Gastrocnemius medialis (tissue), 4 donors: ENCODE results near the gene ARFGAP2. TPM values are rescaled to one million over a fixed set of nuclear protein-coding genes. Genes with fewer than 3 reads are reported as not detected.

ENCODE experiments used
- ATAC-seq, 2 donors: fragments of 150-250 bp; one replicate each; pipeline ENCODE4 v1.9.1; 2016
- DNase-seq, 2 donors: peaks; one replicate each; pipeline ENCODE4 v3.0.0-alpha.2; 2019
- H3K27ac ChIP-seq, 4 donors: fragments of 200-600 bp; sonication (generic); 1 replicate in 1 of 4; 2 replicates in 3 of 4; pipeline ENCODE4 v1.5.1; 2016 to 2018; ENCODE audit warnings: mild to moderate bottlenecking in 2 of 4, moderate library complexity in 1 of 4
- H3K27me3 ChIP-seq, 3 donors: fragments of 200-600 bp; sonication (generic) in 2 of 3; 1 replicate in 1 of 3; 2 replicates in 2 of 3; pipeline versions ENCODE4 v1.5.1 to v1.6.0; 2016 to 2019; ENCODE audit warnings: mild to moderate bottlenecking in 1 of 3, moderate library complexity in 1 of 3
- H3K36me3 ChIP-seq, 2 donors: fragments of 200-600 bp; sonication (generic) in 1 of 2; one replicate each; pipeline ENCODE4 v1.5.1; 2017 to 2018
- H3K4me1 ChIP-seq, 2 donors: fragments of 200-600 bp; sonication (generic) in 1 of 2; one replicate each; pipeline ENCODE4 v1.5.1; 2016 to 2017; ENCODE audit warnings: mild to moderate bottlenecking in 2 of 2
- H3K4me3 ChIP-seq, 4 donors: fragments of 200-600 bp; sonication (generic) in 3 of 4; 1 replicate in 1 of 4; 2 replicates in 3 of 4; pipeline ENCODE4 v1.5.1; 2016 to 2019; ENCODE audit warnings: mild to moderate bottlenecking in 2 of 4
- H3K9me3 ChIP-seq, 3 donors: fragments of 200-600 bp; sonication (generic) in 2 of 3; 1 replicate in 1 of 3; 2 replicates in 2 of 3; pipeline ENCODE4 v1.5.1; 2016 to 2019
- POLR2A ChIP-seq, 2 donors: fragments of 450-650 bp; IDR thresholded peaks; one replicate each; pipeline ENCODE4 v1.6.1; 2017; ENCODE audit warnings: antibody characterized with exemption in 2 of 2, mild to moderate bottlenecking in 2 of 2, moderate library complexity in 2 of 2
- in situ Hi-C, 4 donors: fragments of 200-750 bp; cut with MboI; loops; one replicate each; pipeline versions ENCODE4 v1.15.0 to v1.8.0; 2017; ENCODE audit warnings: low sequenced_read_pairs in 4 of 4
- intact Hi-C: fragments of 100-400 bp; cut with DNase I; formaldehyde crosslinking; loops from one replicate; pipeline ENCODE4 v1.15.1; 2023; ENCODE audit warnings: low total_unique reads
- total RNA-seq, 4 donors: library from RNA; depleted of rRNA; stranded (reverse); fragments of >200 nt; gene quantifications; one replicate each; pipeline versions ENCODE4 v1.1.0 to v1.2.3, GENCODE V29; 2016
- TF ChIP-seq, protein P1 (sequence below), 5 experiments: fragments of 450-650 bp in 3 of 5; fragments of 200-600 bp in 2 of 5; sonication (generic) in 2 of 5; IDR thresholded peaks in 4 of 5; conservative IDR thresholded peaks in 1 of 5; 1 replicate in 4 of 5; 2 replicates in 1 of 5; pipeline ENCODE4 v1.5.1; 2016 to 2019; ENCODE audit warnings: antibody characterized with exemption in 5 of 5, mild to moderate bottlenecking in 3 of 5, moderate library complexity in 3 of 5

Gene ARFGAP2
- total RNA-seq, 4 donors from 2014 or later = 120 to 165 (median 142) TPM

DNA sequence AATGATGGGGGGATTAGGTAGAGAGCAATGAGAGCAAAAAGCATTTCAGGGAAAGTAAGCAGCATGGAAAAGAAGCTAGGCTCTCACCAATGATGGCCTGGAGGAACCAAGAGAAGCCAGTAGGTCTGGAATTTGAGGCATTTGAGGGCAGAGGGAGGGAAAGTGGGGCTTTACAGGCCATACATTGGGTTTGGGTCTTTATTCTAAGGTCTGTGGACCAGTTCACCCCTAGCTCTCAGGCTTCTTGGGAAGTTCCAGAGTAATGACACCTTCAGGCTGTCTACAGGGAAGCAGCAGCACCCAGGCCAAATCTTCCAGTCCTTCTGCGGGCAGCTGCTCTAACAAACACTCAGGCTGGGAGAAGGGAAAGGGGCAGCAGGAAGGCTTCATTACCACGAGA is 29.4 kb downstream of the ARFGAP2 start:
- Histone ChIP-seq H3K27ac (no peak overlapping the region), H3K27me3 (no peaks in the 10 kb centered on the region), H3K4me1 (peaks cover 18 to 19% of the 10 kb centered on the region in 2 donors), H3K4me3 (no peak overlapping the region), H3K36me3 (no peaks in the 10 kb centered on the region), H3K9me3 (no peaks in the 10 kb centered on the region)
- no peak for DNase-seq
- in situ Hi-C loops = no loop called here
- intact Hi-C loops = no loop called here
- TF ChIP-seq, protein P1, sequence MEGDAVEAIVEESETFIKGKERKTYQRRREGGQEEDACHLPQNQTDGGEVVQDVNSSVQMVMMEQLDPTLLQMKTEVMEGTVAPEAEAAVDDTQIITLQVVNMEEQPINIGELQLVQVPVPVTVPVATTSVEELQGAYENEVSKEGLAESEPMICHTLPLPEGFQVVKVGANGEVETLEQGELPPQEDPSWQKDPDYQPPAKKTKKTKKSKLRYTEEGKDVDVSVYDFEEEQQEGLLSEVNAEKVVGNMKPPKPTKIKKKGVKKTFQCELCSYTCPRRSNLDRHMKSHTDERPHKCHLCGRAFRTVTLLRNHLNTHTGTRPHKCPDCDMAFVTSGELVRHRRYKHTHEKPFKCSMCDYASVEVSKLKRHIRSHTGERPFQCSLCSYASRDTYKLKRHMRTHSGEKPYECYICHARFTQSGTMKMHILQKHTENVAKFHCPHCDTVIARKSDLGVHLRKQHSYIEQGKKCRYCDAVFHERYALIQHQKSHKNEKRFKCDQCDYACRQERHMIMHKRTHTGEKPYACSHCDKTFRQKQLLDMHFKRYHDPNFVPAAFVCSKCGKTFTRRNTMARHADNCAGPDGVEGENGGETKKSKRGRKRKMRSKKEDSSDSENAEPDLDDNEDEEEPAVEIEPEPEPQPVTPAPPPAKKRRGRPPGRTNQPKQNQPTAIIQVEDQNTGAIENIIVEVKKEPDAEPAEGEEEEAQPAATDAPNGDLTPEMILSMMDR (IDR thresholded peaks at IDR 0.05 in 4 of 5, conservative IDR thresholded peaks at IDR 0.05 in 1 of 5) = no peak
- TF ChIP-seq POLR2A (IDR thresholded peaks at IDR 0.05) = no peak
- ATAC-seq = no peak

DNA sequence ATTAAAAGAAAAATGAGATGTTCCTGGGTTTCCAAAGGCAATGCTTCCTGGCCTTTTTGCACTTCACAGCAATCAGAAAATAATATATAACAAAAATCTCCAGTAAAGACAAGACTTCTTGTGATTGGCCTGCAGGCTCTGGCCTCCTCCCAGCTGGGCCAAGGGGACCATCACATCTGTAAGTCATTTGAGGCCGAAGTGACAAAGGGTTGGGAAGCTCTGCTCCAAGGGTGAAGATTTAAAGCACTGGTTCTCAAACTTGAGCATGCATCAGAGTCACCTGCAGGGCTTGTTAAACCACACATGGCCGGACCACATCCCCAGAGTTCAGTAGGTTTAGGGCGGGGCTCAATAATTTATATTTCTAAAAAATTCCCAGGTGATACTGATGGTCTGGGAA is 32.1 kb downstream of the ARFGAP2 start:
- H3K4me1 ChIP-seq = peaks cover 17% of the 10 kb centered on the region in 2 donors
- intact Hi-C loops = no loop called here
- no peaks in the 10 kb centered on the region for H3K36me3 ChIP-seq
- TF ChIP-seq POLR2A (IDR thresholded peaks at IDR 0.05) = no peak
- TF ChIP-seq, protein P1 (IDR thresholded peaks at IDR 0.05 in 4 of 5, conservative IDR thresholded peaks at IDR 0.05 in 1 of 5) = no peak
- ATAC-seq (no peak), DNase-seq (no peak)
- H3K27ac ChIP-seq = no peak overlapping the region
- H3K9me3 ChIP-seq = no peaks in the 10 kb centered on the region
- no peaks in the 10 kb centered on the region for H3K27me3 ChIP-seq
- no peak overlapping the region for H3K4me3 ChIP-seq
- in situ Hi-C loops = no loop called here

DNA sequence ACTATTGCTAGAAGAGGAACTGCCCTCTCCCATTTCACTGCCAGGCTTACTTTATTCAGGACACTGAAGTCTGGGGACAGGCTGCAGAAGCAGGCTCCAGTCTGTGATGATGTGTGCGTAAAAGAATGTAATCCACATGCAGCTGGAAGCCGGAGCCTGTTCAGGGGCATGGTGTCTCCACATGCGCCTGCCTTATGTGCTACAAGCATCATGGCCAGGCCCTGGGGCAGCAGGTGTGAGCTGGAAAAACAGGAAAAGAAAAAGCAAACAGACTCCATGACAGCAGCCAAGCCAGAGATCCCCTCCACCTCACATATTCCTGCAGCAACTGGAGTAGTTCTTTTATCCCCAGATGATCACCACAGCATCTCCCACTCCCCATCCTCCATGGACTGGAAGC is 33.4 kb downstream of the ARFGAP2 start:
- DNase-seq = no peak
- H3K9me3 ChIP-seq = no peaks in the 10 kb centered on the region
- no peak overlapping the region for H3K4me3 ChIP-seq
- peak; percentile 20 to 36 for ATAC-seq
- H3K27ac ChIP-seq = no peak overlapping the region
- intact Hi-C loops (no loop called here), in situ Hi-C loops (no loop called here)
- TF ChIP-seq, protein P1 (IDR thresholded peaks at IDR 0.05 in 4 of 5, conservative IDR thresholded peaks at IDR 0.05 in 1 of 5) = no peak
- no peak for TF ChIP-seq POLR2A (IDR thresholded peaks at IDR 0.05)
- no peaks in the 10 kb centered on the region for H3K36me3 ChIP-seq
- no peaks in the 10 kb centered on the region for H3K27me3 ChIP-seq
- H3K4me1 ChIP-seq = peaks cover 5 to 6% of the 10 kb centered on the region in 2 donors

DNA sequence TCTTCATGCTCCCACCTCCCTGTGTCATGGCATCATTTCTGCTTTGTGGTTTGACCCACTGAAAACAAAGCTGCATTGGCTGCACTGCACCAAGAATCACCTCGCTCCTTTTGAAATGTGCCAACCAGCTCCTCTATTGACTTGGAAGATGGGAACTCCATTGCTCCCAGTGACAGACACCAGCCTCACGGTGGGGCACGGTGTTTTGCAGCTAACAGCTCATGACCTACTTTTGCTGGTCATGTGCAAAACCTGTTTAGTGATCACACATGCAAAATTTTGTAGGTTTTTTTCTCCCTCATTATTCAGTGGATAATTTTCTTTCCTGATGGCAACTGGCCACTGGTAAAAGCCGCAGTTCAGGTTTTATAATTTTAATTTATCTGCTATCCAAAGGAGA is 36.8 kb downstream of the ARFGAP2 start:
- H3K4me3 ChIP-seq = no peak overlapping the region
- in situ Hi-C loops (no loop called here), intact Hi-C loops (no loop called here)
- TF ChIP-seq POLR2A (IDR thresholded peaks at IDR 0.05) = no peak
- TF ChIP-seq, protein P1 (IDR thresholded peaks at IDR 0.05 in 4 of 5, conservative IDR thresholded peaks at IDR 0.05 in 1 of 5) = no peak
- H3K9me3 ChIP-seq = no peaks in the 10 kb centered on the region
- peaks cover 3 to 6% of the 10 kb centered on the region in 2 donors for H3K4me1 ChIP-seq
- no peak overlapping the region for H3K27ac ChIP-seq
- no peaks in the 10 kb centered on the region for H3K36me3 ChIP-seq
- ATAC-seq (no peak), DNase-seq (no peak)
- H3K27me3 ChIP-seq = no peaks in the 10 kb centered on the region

DNA sequence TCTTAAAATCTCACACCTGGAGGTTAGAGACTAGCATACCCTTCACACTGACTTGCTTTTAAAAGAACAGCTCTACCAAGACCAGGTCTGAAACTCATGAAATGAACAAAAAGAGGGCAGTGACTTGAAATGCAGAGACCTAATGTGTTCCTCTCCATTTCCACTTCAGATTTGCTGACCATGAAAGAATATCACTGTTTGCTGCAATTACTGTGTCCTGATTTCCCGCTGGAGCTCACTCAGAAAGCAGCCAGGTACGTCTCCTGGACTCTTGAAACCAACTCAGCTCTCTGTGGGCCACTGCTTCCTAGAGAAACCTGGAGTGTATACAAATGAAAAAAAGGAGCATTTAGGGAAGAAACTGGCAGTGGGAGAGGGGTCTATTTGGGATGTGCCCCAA is 39.2 kb downstream of the ARFGAP2 start:
- Histone ChIP-seq H3K36me3 (no peaks in the 10 kb centered on the region), H3K27me3 (no peaks in the 10 kb centered on the region), H3K27ac (no peak overlapping the region), H3K4me3 (no peak overlapping the region), H3K4me1 (peaks cover 0 to 1% of the 10 kb centered on the region in 2 donors), H3K9me3 (no peaks in the 10 kb centered on the region)
- in situ Hi-C loops (no loop called here), intact Hi-C loops (no loop called here)
- ATAC-seq = no peak
- TF ChIP-seq POLR2A (IDR thresholded peaks at IDR 0.05) = no peak
- TF ChIP-seq, protein P1 (IDR thresholded peaks at IDR 0.05 in 4 of 5, conservative IDR thresholded peaks at IDR 0.05 in 1 of 5) = no peak
- no peak for DNase-seq
